COLO668 (cell line): ENCODE data around the gene EBF4.
"Not testable (repeated sequence)": the region's sequence is repeated elsewhere in the genome, so short reads cannot be mapped to it uniquely, and the experiment has no call there.

Experiments used
- DNase-seq: peaks from one replicate; lab custom pipeline; 2025; ENCODE audit not compliant: unreplicated experiment; lab: John Stamatoyannopoulos, UW

Gene EBF4

GRCh38 chr20:2755451-2756055 lies 63.0 kb downstream of the EBF4 start:
- DNase-seq = no peak

- no peak for DNase-seq
Observed at GRCh38 chr20:2756056-2756611, 63.6 kb downstream of the EBF4 start.

- no peak for DNase-seq
Observed at GRCh38 chr20:2757001-2757400, 64.4 kb downstream of the EBF4 start.

- no peak for DNase-seq
Observed at GRCh38 chr20:2757969-2758368, 65.4 kb downstream of the EBF4 start.

GRCh38 chr20:2759143-2759542 lies 66.6 kb downstream of the EBF4 start:
- no peak for DNase-seq

- no peak for DNase-seq
Observed at GRCh38 chr20:2759603-2760296, 67.2 kb downstream of the EBF4 start.

GRCh38 chr20:2760297-2760951 lies 67.8 kb downstream of the EBF4 start:
- DNase-seq = no peak

- no peak for DNase-seq
Observed at GRCh38 chr20:2760952-2761305, 68.3 kb downstream of the EBF4 start.

- no peak for DNase-seq
Observed at GRCh38 chr20:2761885-2762284, 69.3 kb downstream of the EBF4 start.

- DNase-seq = no peak
Observed at GRCh38 chr20:2762578-2763131, 70.1 kb downstream of the EBF4 start.

- DNase-seq = no peak
Observed at GRCh38 chr20:2763186-2763585, 70.6 kb downstream of the EBF4 start.

- DNase-seq = no peak
Observed at GRCh38 chr20:2767768-2768631, 75.4 kb downstream of the EBF4 start.

GRCh38 chr20:2768632-2769015 lies 76.0 kb downstream of the EBF4 start:
- DNase-seq = no peak

GRCh38 chr20:2770091-2770490 lies 77.5 kb downstream of the EBF4 start:
- not testable (repeated sequence) for DNase-seq

GRCh38 chr20:2771631-2772080 lies 79.1 kb downstream of the EBF4 start:
- no peak for DNase-seq

GRCh38 chr20:2773812-2774211 lies 81.2 kb downstream of the EBF4 start:
- no peak for DNase-seq

- DNase-seq = no peak
Observed at GRCh38 chr20:2775139-2775538, 82.6 kb downstream of the EBF4 start.

- no peak for DNase-seq
Observed at GRCh38 chr20:2778602-2779321, 86.2 kb downstream of the EBF4 start.

- DNase-seq = no peak
Observed at GRCh38 chr20:2780948-2781347, 88.4 kb downstream of the EBF4 start.

- DNase-seq = no peak
Observed at GRCh38 chr20:2783908-2784566, 91.5 kb downstream of the EBF4 start.
